Brain microvascular endothelial cell (primary cell): ENCODE measurements around the gene PRTN3.
"Not testable (repeated sequence)": the region's sequence is repeated elsewhere in the genome, so short reads cannot be mapped to it uniquely, and the experiment has no call there.

Experiments
- DNase-seq: peaks from one replicate; pipeline ENCODE4 v3.0.0-alpha.2; 2020
- H3K27ac ChIP-seq: fragments of 250-450 bp; sonication (Bioruptor Pico); 2 replicates; pipeline ENCODE4 v1.5.1; 2020; ENCODE audit warnings: mild to moderate bottlenecking, moderate library complexity
- H3K27me3 ChIP-seq: fragments of 250-450 bp; sonication (Bioruptor Pico); replicated peaks from 2 replicates; pipeline ENCODE4 v1.5.1; 2020; ENCODE audit warnings: mild to moderate bottlenecking
- H3K36me3 ChIP-seq: fragments of 250-450 bp; sonication (Bioruptor Pico); replicated peaks from 2 replicates; pipeline ENCODE4 v1.5.1; 2020; ENCODE audit warnings: mild to moderate bottlenecking
- H3K4me3 ChIP-seq: 2 replicates; pipeline ENCODE4 v1.5.1; 2011; ENCODE audit warnings: low read depth, mild to moderate bottlenecking, control low read depth, low read length, moderate library complexity
- in situ Hi-C: cut with HindIII; loops from 2 replicates; pipeline ENCODE4 v1.10.0; 2017; ENCODE audit warnings: low sequenced_read_pairs, low pct_ligation_motif_present
- TF ChIP-seq, protein P1 (sequence below): IDR thresholded peaks from 2 replicates; pipeline ENCODE4 v1.5.1; 2011; ENCODE audit warnings: low read depth, mild to moderate bottlenecking, moderate library complexity, low read length, control low read depth, inconsistent platforms; ENCODE audit errors: missing control alignments

The PRTN3 gene

DNA sequence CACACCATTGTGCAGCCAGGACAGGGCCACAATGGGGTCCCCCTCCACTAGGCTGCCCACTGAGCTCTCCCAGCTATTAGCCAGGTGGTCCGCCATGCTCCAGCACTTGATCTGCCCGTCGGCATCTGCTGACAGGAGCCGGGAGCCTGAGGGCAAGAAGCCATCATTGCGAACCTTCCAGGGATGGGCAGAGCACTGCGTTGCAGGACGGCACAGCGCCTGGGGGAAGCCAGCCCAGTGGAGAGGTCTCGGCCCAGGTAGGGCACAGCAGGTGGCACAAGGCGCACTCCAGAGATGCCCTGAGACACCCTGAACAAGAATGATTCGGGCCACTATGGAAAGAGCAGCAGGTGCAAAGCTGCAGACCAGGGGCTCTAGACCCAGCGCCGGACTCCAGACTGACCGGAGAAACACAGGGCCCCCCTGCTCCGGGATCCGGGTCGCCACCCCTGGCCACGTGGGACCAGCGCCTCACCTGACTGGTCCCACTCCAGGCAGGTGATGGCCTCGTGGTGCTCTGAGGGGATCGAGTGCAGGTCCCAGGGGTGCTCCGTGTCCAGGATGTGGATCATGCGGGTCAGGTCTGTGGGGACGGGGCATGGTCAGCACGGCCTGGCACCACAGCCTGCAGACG lies 49.0 kb downstream of the PRTN3 start:
- no peaks in the 10 kb centered on the region for H3K27me3 ChIP-seq
- no peak overlapping the region for H3K4me3 ChIP-seq
- TF ChIP-seq, protein P1, sequence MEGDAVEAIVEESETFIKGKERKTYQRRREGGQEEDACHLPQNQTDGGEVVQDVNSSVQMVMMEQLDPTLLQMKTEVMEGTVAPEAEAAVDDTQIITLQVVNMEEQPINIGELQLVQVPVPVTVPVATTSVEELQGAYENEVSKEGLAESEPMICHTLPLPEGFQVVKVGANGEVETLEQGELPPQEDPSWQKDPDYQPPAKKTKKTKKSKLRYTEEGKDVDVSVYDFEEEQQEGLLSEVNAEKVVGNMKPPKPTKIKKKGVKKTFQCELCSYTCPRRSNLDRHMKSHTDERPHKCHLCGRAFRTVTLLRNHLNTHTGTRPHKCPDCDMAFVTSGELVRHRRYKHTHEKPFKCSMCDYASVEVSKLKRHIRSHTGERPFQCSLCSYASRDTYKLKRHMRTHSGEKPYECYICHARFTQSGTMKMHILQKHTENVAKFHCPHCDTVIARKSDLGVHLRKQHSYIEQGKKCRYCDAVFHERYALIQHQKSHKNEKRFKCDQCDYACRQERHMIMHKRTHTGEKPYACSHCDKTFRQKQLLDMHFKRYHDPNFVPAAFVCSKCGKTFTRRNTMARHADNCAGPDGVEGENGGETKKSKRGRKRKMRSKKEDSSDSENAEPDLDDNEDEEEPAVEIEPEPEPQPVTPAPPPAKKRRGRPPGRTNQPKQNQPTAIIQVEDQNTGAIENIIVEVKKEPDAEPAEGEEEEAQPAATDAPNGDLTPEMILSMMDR: no peak
- in situ Hi-C loops: no loop called here
- no peak for DNase-seq
- H3K27ac ChIP-seq: no peak overlapping the region
- peaks cover 47% of the 10 kb centered on the region for H3K36me3 ChIP-seq

DNA sequence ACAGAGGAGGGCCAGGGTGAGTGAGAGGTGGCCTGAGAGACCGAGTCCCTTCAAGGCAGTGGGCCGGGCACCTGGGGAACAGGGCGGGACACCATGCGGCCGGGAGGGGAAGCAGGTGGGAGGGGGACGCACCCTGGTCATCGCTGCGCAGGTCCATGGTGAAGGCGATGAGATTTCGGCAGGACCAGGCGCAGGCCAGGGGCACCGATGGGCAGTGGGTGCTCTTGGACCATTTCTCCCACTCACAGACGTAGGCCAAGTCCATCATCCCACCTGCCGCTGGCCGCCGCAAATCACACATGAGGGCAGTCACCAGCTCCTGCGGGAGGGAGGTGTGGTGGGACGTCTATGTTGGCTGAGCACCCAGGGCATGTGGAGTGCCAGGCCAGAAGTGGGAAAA lies 50.0 kb downstream of the PRTN3 start:
- Histone ChIP-seq H3K36me3 (peaks cover 37% of the 10 kb centered on the region), H3K27me3 (no peaks in the 10 kb centered on the region), H3K4me3 (no peak overlapping the region), H3K27ac (no peak overlapping the region)
- no peak for DNase-seq
- TF ChIP-seq, protein P1: no peak
- in situ Hi-C loops: no loop called here

DNA sequence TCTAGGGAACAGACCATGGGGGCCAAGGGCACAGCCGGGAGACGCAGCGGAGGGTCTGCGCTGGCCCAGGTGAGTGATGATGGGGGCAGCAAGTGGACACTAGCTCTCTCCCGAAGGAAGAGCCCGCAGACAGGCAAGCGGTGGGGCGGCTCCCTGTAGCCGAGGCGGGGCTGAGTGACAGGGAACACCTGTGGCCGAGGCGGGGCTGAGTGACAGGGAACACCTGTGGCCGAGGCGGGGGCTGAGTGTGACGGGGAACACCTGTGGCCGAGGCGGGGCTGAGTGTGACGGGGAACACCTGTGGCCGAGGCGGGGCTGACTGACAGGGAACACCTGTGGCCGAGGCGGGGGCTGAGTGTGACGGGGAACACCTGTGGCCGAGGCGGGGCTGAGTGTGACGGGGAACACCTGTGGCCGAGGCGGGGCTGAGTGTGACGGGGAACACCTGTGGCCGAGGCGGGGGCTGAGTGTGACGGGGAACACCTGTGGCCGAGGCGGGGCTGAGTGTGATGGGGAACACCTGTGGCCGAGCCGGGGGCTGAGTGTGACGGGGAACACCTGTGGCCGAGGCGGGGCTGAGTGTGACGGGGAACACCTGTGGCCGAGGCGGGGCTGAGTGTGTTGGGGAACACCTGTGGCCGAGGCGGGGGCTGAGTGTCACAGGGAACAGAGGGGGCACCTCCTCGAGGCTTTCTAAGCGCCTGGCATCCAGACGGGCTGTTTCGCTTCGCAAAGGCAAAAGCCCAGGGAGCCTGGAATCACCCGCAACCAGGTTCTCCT lies 50.8 kb downstream of the PRTN3 start:
- H3K36me3 ChIP-seq: peaks cover 32% of the 10 kb centered on the region
- peak overlapping the region; percentile 79 for H3K4me3 ChIP-seq
- in situ Hi-C loops, H3K27me3 ChIP-seq, DNase-seq, H3K27ac ChIP-seq: not testable (repeated sequence)

DNA sequence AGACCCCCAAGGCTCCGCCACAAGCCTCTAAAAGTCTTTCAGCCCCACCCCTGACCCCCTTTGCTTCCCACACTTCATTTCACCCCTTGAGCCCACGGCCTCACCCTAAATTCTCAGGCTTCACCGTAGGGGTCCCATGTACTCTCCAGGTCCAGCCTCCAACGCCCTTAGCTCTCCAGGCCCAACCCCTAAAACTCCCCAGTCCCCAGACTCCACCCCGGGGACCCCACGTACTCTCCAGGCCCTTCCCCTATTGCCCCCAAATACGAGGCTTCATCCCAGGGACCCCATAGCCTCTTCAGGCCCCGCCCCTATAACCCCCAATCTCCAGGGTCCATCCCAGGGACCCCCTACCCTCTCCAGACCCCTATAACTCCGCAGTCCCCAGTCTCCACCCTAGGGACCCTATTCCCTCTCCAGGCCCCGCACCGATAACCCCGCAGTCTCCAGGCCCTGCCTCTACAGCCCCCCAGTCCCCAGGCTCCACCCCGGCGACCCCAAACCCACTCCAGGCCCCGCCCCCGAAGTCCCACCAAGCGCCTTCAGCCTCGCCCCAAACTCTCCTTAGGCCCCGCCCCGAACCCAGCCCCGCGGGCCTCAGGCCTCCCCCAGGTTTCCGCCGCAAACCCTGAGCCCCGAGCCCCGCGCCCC lies 51.6 kb downstream of the PRTN3 start:
- Histone ChIP-seq H3K27me3 (no peaks in the 10 kb centered on the region), H3K27ac (peak overlapping the region; percentile 42), H3K36me3 (peaks cover 25% of the 10 kb centered on the region), H3K4me3 (peak overlapping the region; percentile 79)
- in situ Hi-C loops: no loop called here
- TF ChIP-seq, protein P1: no peak
- DNase-seq: no peak

DNA sequence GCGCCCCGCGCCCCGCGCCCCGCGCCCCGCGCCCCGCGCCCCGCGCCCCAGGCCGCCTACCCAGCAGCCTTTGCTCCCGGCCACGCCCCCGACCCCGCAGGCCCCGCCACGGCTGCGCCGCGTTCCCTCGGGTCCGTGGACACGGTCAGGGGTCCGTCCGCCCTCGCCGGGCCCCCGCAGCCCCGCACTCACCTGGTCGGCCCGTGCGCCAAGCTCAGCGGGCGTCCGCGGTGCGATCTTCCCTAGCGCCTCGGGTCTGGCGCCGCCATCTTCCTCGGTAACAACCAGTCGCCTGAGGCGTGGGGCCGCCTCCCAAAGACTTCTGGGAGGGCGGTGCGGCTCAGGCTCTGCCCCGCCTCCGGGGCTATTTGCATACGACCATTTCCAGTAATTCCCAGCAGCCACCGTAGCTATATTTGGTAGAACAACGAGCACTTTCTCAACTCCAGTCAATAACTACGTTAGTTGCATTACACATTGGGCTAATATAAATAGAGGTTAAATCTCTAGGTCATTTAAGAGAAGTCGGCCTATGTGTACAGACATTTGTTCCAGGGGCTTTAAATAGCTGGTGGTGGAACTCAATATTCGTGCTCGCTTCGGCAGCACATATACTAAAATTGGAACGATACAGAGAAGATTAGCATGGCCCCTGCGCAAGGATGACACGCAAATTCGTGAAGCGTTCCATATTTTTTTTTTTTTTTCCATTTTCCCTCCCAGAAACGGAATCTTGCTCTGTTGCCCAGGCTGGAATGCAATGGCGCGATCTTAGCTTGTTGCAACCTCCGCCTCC lies 52.3 kb downstream of the PRTN3 start, which contains the start of the genes MED16 and RNU6-9:
Gene MED16, minus strand, starts transcription at position 294 of the 796 bp plus-strand sequence. CDS start 2,056 bp downstream, outside the sequence.
Gene RNU6-9, plus strand, starts transcription at position 591 of the 796 bp plus-strand sequence.
- peaks cover 28% of the 10 kb centered on the region for H3K36me3 ChIP-seq
- H3K4me3 ChIP-seq: peak within 1 kb of the TSS; percentile 79
- TF ChIP-seq, protein P1: no peak
- in situ Hi-C loops: no loop called here
- no peaks in the 10 kb centered on the region for H3K27me3 ChIP-seq
- DNase-seq: peak; percentile 84
- peak within 1 kb of the TSS; percentile 94 for H3K27ac ChIP-seq
